Stimulated activated naive B cell treated with anti-CD40 and anti-IgM and Interleukin-4, amounts not matched to agents 10 μg/mL and 1 μg/mL and 100 μg/mL, for 72 hours (primary cell): ENCODE results near the gene NTN3.

Experiments
- ATAC-seq, 2 donors: fragments of 150-1000 bp; cut with Tn5 transposase; replicated peaks; 2 replicates each; pipeline ENCODE4 v1.10.0; 2021; ENCODE audit warnings: moderate library complexity in 1 of 2
- DNase-seq: peaks from one replicate; pipeline ENCODE4 v3.0.0; 2021
- H3K27ac Mint-ChIP-seq: one replicate; pipeline ENCODE4 v1.8.0; 2022; ENCODE audit warnings: mild to moderate bottlenecking, mixed read lengths
- H3K27me3 Mint-ChIP-seq, 2 donors: one replicate each; pipeline ENCODE4 v1.8.0; 2022; ENCODE audit warnings: mixed read lengths in 2 of 2
- H3K36me3 Mint-ChIP-seq, 2 donors: one replicate each; pipeline ENCODE4 v1.8.0; 2022; ENCODE audit warnings: mixed read lengths in 2 of 2, mild to moderate bottlenecking in 1 of 2
- H3K4me1 Mint-ChIP-seq, 2 donors: one replicate each; pipeline ENCODE4 v1.8.0; 2022; ENCODE audit warnings: mixed read lengths in 2 of 2, mild to moderate bottlenecking in 1 of 2
- H3K4me3 Mint-ChIP-seq, 2 donors: one replicate each; pipeline ENCODE4 v1.8.0; 2022; ENCODE audit warnings: mild to moderate bottlenecking in 2 of 2, mixed read lengths in 2 of 2, moderate library complexity in 1 of 2
- H3K9me3 Mint-ChIP-seq, 2 donors: one replicate each; pipeline ENCODE4 v1.8.0; 2022; ENCODE audit warnings: mixed read lengths in 2 of 2, mild to moderate bottlenecking in 1 of 2

The NTN3 gene

DNA sequence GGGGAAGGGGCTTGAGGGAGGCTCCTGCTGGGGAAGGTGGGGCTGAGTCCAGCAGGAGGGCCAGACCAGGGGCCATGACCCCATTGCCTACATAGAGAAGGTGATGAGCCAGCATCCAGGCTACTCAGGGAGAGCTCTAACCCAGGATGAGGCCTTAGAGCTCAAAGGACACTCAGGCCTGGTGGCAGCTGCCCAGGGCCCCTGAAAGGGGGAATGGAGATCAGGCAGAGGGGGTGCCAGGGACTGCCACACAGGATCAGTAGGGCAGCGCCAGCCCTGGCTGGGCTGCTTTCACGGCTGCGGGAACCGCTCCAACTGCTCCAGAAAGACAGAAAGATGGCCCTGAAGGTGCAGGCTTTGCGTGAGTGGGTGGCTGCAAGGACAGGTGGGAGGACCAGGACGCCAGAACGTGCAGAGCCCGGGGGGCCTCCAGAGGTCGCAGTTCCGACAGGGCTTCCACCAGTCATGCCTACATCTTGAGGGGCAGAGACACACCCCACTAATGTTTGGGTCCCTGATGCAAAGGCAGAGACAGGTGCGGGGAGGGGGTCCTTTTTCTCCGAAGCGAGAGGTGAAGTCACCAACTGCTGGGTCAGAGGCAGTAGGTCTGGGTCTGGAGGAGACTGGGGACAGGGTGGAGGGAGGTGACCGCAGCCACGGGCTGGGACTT, 41.8 kb downstream of the NTN3 start:
- Mint-ChIP-seq H3K27ac (peak overlapping the region; percentile 97), H3K4me1 (peaks cover 63 to 90% of the 10 kb centered on the region in 2 donors), H3K36me3 (peaks cover 17 to 26% of the 10 kb centered on the region in 2 donors), H3K9me3 (peaks cover 0 to 3% of the 10 kb centered on the region in 2 donors), H3K4me3 (peak overlapping the region; percentile 84 to 96), H3K27me3 (no peaks in the 10 kb centered on the region)
- DNase-seq (no peak), ATAC-seq (no peak)

DNA sequence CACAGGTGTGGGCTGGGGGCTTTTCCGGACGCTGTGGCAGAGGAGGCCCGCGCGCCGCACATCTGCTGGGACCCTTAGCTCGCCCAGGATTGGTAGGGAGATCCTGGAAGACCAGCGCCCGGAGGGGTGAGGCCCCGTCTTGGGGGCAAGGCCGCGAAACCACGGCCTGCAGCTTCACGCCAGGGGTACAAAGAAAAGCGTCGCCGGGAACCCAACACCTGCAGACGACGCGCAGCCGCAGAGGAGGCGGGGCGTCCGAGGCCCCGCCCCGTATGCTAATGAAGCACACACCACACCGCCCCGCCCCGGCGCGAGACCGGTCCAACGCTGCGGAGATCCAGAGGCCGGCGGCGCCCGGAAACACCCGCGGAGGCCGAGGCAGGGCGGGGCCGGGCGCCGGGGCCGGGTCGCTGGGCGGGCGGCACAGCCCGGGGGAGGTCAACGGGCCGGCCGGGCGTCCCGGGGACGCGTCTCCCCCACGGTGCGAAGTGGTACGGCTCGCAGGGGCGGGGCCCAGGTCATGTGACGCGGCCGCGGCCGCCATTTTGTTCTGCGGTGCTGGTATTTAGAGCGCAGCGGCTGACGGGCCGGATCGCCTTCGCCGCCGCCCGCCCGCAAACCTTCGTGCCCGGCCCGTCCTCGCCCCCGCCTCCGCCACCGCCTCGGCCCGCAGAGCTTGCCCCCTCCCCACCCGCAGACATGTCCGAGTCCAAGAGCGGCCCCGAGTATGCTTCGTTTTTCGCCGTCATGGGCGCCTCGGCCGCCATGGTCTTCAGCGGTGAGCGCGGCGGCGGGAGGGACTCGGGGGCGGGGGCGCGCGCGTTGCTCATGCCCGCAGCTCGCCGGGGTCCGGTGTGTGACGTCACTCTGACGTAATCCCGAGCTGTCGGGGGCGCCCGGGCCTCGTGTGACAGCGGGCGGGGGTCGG, 42.6 kb downstream of the NTN3 start, which contains the start of gene ATP6V0C:
TSS of gene ATP6V0C (plus strand) at position 548 of the 928 bp plus-strand sequence. CDS start at position 700, 152 bp downstream.
- no peaks in the 10 kb centered on the region for H3K27me3 Mint-ChIP-seq
- peaks cover 0 to 3% of the 10 kb centered on the region in 2 donors for H3K9me3 Mint-ChIP-seq
- peak; percentile 86 for DNase-seq
- H3K27ac Mint-ChIP-seq = peak within 1 kb of the TSS; percentile 98
- H3K4me3 Mint-ChIP-seq = peak within 1 kb of the TSS; percentile 96 to 99
- peak; percentile 81 to 90 for ATAC-seq
- H3K4me1 Mint-ChIP-seq = peaks cover 59 to 90% of the 10 kb centered on the region in 2 donors
- H3K36me3 Mint-ChIP-seq = peaks cover 17 to 26% of the 10 kb centered on the region in 2 donors

DNA sequence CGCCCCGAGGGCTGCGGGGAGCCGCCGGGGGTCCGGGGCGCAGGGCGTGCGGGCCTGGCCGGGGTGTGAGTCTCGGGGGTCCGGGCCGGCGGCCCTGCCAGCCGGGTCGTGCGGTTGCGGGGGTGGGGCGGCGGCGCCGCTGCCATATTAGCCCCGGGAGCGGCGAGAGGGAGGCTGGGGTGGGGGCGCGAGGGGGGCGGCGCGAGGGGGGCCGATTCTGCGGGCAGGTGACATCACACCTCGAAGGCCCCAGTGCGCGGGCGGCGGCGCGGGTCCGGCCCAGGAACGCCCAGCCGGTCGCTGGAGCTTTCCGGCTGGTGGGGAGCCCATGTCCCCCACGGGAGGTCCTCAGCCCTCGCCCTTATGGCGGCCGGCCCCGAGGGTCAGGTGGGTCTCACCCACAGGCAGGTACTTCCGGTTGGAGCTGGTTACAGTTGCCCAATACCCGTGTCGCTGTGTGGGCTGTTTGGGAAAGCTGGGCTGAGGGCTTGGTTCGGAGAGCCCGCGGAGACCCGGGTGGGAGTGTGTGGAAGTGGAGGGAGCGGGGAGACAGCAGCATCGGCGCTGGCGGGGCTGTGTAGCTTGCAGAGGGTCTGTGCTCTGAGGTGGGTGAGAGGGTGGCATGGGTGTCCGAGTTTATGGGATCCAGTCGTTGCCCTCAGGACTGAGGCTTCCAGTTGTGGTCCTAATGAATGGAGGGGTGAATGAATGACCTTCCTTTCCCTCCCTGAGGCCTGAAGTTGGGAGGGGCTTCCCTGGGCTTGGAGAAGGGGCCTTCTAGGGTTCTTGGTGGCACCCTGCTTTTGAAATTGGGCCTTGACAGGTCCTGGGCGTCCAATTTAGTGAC, 43.5 kb downstream of the NTN3 start:
- peak overlapping the region; percentile 96 to 99 for H3K4me3 Mint-ChIP-seq
- peaks cover 64 to 90% of the 10 kb centered on the region in 2 donors for H3K4me1 Mint-ChIP-seq
- no peaks in the 10 kb centered on the region for H3K27me3 Mint-ChIP-seq
- ATAC-seq (peak; percentile 19 to 22), DNase-seq (no peak)
- H3K9me3 Mint-ChIP-seq = peaks cover 0 to 3% of the 10 kb centered on the region in 2 donors
- peaks cover 17 to 31% of the 10 kb centered on the region in 2 donors for H3K36me3 Mint-ChIP-seq
- H3K27ac Mint-ChIP-seq = peak overlapping the region; percentile 98

DNA sequence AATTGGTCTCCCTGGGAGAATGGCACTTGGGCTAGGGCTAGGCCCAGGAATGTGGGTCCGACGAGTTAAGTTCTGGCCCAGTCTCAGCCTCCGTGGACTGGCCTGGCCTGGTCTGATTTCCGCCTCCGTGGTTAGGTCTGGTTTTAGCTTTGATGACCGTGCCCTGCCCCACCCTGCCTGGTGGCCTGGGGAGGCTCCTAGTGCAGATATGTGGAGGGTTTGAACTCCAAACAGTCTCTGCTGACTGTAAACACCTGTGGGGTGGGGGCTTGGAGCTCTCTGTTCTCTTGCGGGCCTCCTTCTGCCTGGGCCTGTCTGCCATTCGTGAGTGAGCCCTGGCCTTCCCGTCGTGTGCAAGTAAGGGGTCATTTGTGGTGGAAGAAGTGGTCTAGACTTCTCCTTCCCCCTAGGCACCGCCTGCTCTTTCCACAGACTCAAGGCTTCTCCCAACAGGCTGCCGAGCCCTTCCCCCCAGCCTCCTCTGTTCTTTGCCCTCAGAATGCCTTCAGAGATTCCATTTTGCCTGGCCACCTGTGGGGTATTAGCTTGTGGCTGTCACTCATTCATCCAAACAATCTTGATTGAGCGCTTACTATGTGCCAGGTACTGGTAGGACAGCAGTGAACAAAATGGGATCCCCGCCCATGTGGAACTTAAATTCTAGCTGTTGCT, 44.2 kb downstream of the NTN3 start:
- peaks cover 0 to 3% of the 10 kb centered on the region in 2 donors for H3K9me3 Mint-ChIP-seq
- ATAC-seq = no peak
- peaks cover 61 to 89% of the 10 kb centered on the region in 2 donors for H3K4me1 Mint-ChIP-seq
- H3K27ac Mint-ChIP-seq = peak overlapping the region; percentile 98
- no peak for DNase-seq
- H3K4me3 Mint-ChIP-seq = peak overlapping the region; percentile 96 to 99
- no peaks in the 10 kb centered on the region for H3K27me3 Mint-ChIP-seq
- H3K36me3 Mint-ChIP-seq = peaks cover 21 to 37% of the 10 kb centered on the region in 2 donors

DNA sequence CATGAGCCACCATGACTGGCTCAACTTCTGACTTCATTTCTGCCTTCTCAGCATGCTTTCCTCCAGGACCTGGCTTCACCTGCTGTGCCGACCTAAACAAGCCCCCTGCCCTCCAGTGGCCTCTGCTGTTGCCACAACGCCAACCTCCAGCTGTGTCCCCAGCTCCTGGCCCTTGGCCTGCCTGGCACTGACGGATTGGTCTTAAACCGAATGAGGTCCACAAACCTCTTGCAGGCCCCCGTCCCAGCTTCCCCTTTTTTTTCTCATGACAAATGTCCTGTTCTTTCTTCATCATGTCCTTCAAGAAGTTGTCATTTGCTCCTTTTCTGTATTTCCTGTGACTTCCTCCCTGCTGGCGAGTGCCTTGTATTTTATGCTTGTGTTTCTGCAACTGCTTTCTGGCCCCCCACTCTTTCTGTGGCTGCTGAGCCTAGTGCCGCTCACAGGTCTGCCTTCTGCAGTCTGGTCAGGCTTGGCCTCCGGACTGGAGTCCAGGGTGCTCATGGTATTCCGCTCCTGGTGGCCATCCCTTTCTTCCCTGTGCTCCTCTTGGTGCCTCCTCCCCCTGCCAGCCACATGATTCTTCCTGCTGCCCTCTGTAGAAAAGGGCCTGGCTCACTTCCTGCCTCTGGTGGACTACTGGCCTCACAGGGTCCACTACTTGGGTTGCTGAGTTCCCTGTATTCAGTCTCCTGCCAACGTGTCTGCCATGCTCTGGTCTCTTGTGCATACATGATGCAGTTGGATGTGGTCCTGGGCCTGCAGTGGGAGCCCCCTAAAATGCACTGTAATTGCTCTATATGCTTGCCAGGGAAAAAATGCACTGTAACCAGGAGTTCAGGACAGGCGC, 45.5 kb downstream of the NTN3 start:
- Mint-ChIP-seq H3K27ac (peak overlapping the region; percentile 98), H3K4me1 (peaks cover 57 to 86% of the 10 kb centered on the region in 2 donors), H3K36me3 (peaks cover 28 to 45% of the 10 kb centered on the region in 2 donors), H3K4me3 (peak overlapping the region; percentile 96 to 99), H3K9me3 (peaks cover 0 to 3% of the 10 kb centered on the region in 2 donors), H3K27me3 (no peaks in the 10 kb centered on the region)
- DNase-seq = no peak
- ATAC-seq = no peak

DNA sequence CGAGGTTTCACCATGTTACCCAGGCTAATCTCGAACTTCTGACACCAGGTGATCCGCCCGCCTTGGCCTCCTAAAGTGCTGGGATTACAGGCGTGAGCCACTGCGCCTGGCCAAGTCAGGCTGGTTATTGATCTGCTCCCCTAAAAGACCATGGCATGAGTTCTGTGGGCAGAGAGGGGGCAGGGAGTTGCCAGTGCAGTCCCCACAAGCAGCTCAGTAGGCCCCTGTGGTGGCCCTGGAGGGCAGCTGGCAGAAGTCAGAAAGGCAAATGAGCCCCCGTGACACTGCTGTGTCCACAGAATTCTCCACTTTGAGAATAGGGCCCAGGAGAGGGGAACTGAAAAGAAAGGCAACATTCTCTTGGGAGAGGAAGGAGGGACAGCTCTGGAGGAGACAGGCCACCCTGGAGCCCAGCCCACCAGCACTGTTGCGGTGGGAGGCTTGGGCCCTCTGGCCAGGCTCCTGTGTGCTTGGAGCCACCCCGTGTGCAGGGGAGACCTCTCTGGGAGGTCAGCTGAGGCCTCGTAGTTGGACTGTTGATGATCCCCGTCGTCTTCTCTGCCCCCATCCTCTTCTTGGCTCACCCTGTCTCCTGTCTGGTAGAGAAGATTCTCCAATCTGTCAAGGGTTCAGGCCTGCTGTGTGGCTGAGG, 47.0 kb downstream of the NTN3 start:
- no peaks in the 10 kb centered on the region for H3K9me3 Mint-ChIP-seq
- no peak overlapping the region for H3K4me3 Mint-ChIP-seq
- no peaks in the 10 kb centered on the region for H3K27me3 Mint-ChIP-seq
- ATAC-seq (no peak), DNase-seq (no peak)
- peak overlapping the region; percentile 76 for H3K27ac Mint-ChIP-seq
- H3K4me1 Mint-ChIP-seq = peaks cover 47 to 74% of the 10 kb centered on the region in 2 donors
- peaks cover 28 to 46% of the 10 kb centered on the region in 2 donors for H3K36me3 Mint-ChIP-seq

DNA sequence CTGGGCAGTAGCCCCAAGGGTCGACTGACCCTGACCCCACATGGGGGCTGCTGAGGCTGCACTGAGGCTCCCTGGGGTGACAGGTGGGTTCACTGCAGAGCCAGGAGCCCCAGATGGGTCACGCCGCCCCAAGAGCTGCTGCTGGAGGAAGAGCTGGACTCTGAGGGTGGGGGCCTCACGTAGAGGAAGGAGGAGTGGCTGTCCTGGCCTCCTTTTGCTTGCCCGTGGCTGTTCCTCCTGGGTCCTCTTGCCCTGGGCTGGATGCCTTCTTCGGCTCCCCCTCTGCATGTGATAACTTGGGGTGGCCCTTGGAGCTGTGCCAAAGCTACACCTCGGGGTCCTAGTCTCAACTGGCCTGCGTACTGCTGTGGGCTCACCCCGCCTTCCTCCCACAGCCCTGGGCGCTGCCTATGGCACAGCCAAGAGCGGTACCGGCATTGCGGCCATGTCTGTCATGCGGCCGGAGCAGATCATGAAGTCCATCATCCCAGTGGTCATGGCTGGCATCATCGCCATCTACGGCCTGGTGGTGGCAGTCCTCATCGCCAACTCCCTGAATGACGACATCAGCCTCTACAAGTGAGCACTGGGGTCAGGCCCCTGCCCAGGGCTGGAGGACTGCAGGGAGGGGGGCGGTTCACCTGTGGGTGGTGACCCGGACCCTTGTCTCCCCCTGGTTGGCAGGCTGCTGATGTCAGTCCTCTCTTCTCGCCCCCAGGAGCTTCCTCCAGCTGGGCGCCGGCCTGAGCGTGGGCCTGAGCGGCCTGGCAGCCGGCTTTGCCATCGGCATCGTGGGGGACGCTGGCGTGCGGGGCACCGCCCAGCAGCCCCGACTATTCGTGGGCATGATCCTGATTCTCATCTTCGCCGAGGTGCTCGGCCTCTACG, 48.0 kb downstream of the NTN3 start:
- peak overlapping the region; percentile 82 to 88 for H3K4me3 Mint-ChIP-seq
- peaks cover 50 to 81% of the 10 kb centered on the region in 2 donors for H3K4me1 Mint-ChIP-seq
- H3K36me3 Mint-ChIP-seq = peaks cover 35 to 52% of the 10 kb centered on the region in 2 donors

DNA sequence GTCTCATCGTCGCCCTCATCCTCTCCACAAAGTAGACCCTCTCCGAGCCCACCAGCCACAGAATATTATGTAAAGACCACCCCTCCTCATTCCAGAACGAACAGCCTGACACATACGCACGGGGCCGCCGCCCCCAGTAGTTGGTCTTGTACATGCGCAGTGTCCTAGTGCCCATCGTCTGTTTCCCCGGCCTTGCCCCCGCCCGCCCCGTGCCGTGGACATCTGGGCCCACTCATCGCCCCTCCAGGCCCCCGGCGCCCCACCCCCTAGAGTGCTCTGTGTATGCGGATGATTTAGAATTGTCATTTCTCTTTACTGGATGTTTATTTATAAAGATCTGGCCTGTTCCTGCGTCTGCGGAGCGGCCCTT, 48.6 kb downstream of the NTN3 start:
- ATAC-seq (no peak), DNase-seq (no peak)
- peaks cover 39 to 56% of the 10 kb centered on the region in 2 donors for H3K36me3 Mint-ChIP-seq
- H3K27me3 Mint-ChIP-seq = no peaks in the 10 kb centered on the region
- no peaks in the 10 kb centered on the region for H3K9me3 Mint-ChIP-seq
- peak overlapping the region; percentile 92 for H3K27ac Mint-ChIP-seq
- H3K4me1 Mint-ChIP-seq = peaks cover 53 to 84% of the 10 kb centered on the region in 2 donors
- peak overlapping the region; percentile 82 to 88 for H3K4me3 Mint-ChIP-seq

More for the DNA sequence above, 48.0 kb downstream of the NTN3 start:
- DNase-seq (no peak), ATAC-seq (no peak)
- Mint-ChIP-seq H3K27me3 (no peaks in the 10 kb centered on the region), H3K9me3 (no peaks in the 10 kb centered on the region), H3K27ac (peak overlapping the region; percentile 92)

DNA sequence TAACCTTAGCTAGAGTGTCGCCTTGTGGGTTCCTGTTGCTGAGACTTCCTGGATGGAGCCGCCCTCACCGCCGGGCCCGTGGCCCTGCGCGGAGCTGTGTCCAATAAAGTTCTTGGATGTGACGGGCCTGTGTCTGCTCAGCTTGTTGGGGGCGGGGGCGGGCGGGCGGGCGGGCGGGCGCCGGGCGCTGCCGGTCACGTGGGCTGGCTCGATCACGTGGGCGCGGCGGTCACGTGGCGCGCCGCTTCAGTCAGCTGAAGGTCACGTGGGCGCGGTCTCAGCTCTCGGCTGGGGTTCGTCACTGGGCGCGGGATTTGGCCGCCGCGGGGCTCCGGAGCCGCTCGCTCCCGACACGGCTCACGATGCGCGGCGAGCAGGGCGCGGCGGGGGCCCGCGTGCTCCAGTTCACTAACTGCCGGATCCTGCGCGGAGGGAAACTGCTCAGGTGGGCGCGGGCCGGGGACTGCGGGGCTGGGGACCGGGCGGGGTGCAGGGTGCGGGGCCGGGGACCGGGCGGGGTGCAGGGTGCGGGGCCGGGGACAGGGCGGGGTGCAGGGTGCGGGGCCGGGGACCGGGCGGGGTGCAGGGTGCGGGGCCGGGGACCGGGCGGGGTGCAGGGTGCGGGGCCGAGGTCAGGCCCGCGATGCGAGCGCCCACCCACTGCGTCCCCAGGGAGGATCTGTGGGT, 49.1 kb downstream of the NTN3 start, which contains the start of gene AMDHD2:
TSS of gene AMDHD2 (plus strand) at position 275 of the 687 bp plus-strand sequence. CDS start at position 363, 88 bp downstream.
- H3K4me1 Mint-ChIP-seq = peaks cover 50 to 78% of the 10 kb centered on the region in 2 donors
- DNase-seq (peak; percentile 78), ATAC-seq (peak; percentile 75 to 82)
- H3K27me3 Mint-ChIP-seq = no peaks in the 10 kb centered on the region
- H3K4me3 Mint-ChIP-seq = peak within 1 kb of the TSS; percentile 88 to 91
- H3K9me3 Mint-ChIP-seq = no peaks in the 10 kb centered on the region
- peak within 1 kb of the TSS; percentile 96 for H3K27ac Mint-ChIP-seq
- H3K36me3 Mint-ChIP-seq = peaks cover 39 to 58% of the 10 kb centered on the region in 2 donors

DNA sequence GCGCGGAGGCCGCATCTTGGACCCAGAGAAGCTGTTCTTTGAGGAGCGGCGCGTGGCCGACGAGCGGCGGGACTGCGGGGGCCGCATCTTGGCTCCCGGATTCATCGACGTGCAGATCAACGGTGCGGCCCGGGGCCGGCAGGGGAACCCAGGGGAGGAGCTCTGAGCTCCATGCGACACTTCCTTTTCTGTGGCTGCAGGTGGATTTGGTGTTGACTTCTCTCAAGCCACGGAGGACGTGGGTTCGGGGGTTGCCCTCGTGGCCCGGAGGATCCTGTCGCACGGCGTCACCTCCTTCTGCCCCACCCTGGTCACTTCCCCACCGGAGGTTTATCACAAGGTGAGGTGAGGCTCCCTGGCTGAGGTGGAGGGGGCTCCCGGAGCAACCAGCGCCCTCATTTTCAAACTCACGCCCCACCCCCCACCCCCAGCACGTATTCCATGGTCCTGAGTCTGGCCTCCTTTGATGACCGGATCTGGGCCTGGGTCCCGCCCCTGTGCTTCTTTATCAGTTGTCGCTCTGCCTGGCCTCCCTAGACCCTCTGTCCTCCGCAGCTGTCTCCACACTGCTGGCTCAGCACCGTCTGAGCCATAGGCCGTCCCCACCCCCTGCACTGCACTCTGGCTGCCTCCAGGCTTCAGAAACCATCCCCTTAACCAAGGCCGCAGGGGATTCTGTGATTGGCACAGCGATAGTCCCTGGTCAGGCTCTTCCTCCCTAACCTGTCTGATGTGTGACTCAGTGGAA, 49.9 kb downstream of the NTN3 start:
- ATAC-seq (peak; percentile 83 to 86), DNase-seq (peak; percentile 62)
- Mint-ChIP-seq H3K27me3 (no peaks in the 10 kb centered on the region), H3K9me3 (no peaks in the 10 kb centered on the region), H3K4me1 (peaks cover 43 to 71% of the 10 kb centered on the region in 2 donors), H3K36me3 (peaks cover 37 to 58% of the 10 kb centered on the region in 2 donors), H3K4me3 (peak overlapping the region; percentile 88 to 91), H3K27ac (peak overlapping the region; percentile 96)
